H1 (cell line): ENCODE data around the gene SPRYD3.

Experiments
- BRCA1 ChIP-seq: IDR thresholded peaks from 2 replicates; pipeline ENCODE4 v1.6.1; 2012; ENCODE audit warnings: low read depth, low read length, improper control_type of control experiment
- CEBPB ChIP-seq: IDR thresholded peaks from 2 replicates; pipeline ENCODE4 v1.6.1; 2012; ENCODE audit warnings: low read depth, low read length
- JUND ChIP-seq: IDR thresholded peaks from 2 replicates; pipeline ENCODE4 v1.6.1; 2011; ENCODE audit warnings: mild to moderate bottlenecking, improper control_type of control experiment, low read length
- MAFK ChIP-seq: IDR thresholded peaks from 2 replicates; pipeline ENCODE4 v1.6.1; 2012; ENCODE audit warnings: low read depth, mild to moderate bottlenecking, improper control_type of control experiment, low read length
- MAX ChIP-seq: IDR thresholded peaks from 2 replicates; pipeline ENCODE4 v1.6.1; 2012; ENCODE audit warnings: inconsistent platforms
- POLR2AphosphoS5 ChIP-seq: IDR thresholded peaks from 2 replicates; pipeline ENCODE4 v1.6.1; 2011; ENCODE audit warnings: low read depth, low read length
- RAD21 ChIP-seq, 2 experiments: IDR thresholded peaks in 1 of 2; conservative IDR thresholded peaks in 1 of 2; 2 replicates each; pipeline ENCODE4 v1.6.1; 2011; ENCODE audit warnings: low read depth in 2 of 2, low read length in 2 of 2, improper control_type of control experiment in 1 of 2, inconsistent platforms in 1 of 2, mild to moderate bottlenecking in 1 of 2, moderate library complexity in 1 of 2
- SIN3A ChIP-seq, 2 experiments: IDR thresholded peaks in 1 of 2; conservative IDR thresholded peaks in 1 of 2; 2 replicates each; pipeline ENCODE4 v1.6.1; 2011 to 2012; ENCODE audit warnings: low read length in 2 of 2, improper control_type of control experiment in 1 of 2, low read depth in 1 of 2, mild to moderate bottlenecking in 1 of 2
- TF ChIP-seq, protein P1 (sequence below), 3 experiments: IDR thresholded peaks; 1 replicate in 2 of 3; 2 replicates in 1 of 3; pipeline versions ENCODE4 v1.5.1 to v1.6.1; 2011; ENCODE audit warnings: low read length in 3 of 3, mild to moderate bottlenecking in 3 of 3, inconsistent platforms in 2 of 3, low read depth in 1 of 3, moderate library complexity in 1 of 3; ENCODE audit not compliant: insufficient read depth in 1 of 3; ENCODE audit errors: control extremely low read depth in 1 of 3

- TF ChIP-seq, protein P1, sequence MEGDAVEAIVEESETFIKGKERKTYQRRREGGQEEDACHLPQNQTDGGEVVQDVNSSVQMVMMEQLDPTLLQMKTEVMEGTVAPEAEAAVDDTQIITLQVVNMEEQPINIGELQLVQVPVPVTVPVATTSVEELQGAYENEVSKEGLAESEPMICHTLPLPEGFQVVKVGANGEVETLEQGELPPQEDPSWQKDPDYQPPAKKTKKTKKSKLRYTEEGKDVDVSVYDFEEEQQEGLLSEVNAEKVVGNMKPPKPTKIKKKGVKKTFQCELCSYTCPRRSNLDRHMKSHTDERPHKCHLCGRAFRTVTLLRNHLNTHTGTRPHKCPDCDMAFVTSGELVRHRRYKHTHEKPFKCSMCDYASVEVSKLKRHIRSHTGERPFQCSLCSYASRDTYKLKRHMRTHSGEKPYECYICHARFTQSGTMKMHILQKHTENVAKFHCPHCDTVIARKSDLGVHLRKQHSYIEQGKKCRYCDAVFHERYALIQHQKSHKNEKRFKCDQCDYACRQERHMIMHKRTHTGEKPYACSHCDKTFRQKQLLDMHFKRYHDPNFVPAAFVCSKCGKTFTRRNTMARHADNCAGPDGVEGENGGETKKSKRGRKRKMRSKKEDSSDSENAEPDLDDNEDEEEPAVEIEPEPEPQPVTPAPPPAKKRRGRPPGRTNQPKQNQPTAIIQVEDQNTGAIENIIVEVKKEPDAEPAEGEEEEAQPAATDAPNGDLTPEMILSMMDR (IDR thresholded peaks at IDR 0.05; ENCODE audit: control extremely low read depth in 1 of 3, insufficient read depth in 1 of 3, low read depth in 1 of 3, low read length in 3 of 3), result peak in 2 of 3 experiments; percentile 85 to 98; a peak in 3 of 4 replicates
- TF ChIP-seq MAX (peak; percentile 57), MAFK (no peak), BRCA1 (no peak), JUND (no peak), RAD21 (IDR thresholded peaks at IDR 0.05 in 1 of 2, conservative IDR thresholded peaks at IDR 0.05 in 1 of 2; ENCODE audit: low read depth in 2 of 2, low read length in 2 of 2) (peak; percentile 26 to 50; a peak in 3 of 4 replicates), POLR2AphosphoS5 (no peak), CEBPB (no peak), SIN3A (conservative IDR thresholded peaks at IDR 0.05 in 1 of 2, IDR thresholded peaks at IDR 0.05 in 1 of 2; ENCODE audit: low read depth in 1 of 2, low read length in 2 of 2) (peak in 1 of 2 experiments; percentile 61; a peak in 1 of 4 replicates)
Observed at GRCh38 chr12:53053218-53054111, 25.7 kb downstream of the SPRYD3 start.
